ENCODE measurements around the gene NAA15. TPM values are rescaled to one million over a fixed set of nuclear protein-coding genes. Genes with fewer than 3 reads are reported as not detected.

The NAA15 gene
- total and polyA plus RNA-seq, 7 donors, result 17.2 to 53.7 (median 43.0) TPM

DNA sequence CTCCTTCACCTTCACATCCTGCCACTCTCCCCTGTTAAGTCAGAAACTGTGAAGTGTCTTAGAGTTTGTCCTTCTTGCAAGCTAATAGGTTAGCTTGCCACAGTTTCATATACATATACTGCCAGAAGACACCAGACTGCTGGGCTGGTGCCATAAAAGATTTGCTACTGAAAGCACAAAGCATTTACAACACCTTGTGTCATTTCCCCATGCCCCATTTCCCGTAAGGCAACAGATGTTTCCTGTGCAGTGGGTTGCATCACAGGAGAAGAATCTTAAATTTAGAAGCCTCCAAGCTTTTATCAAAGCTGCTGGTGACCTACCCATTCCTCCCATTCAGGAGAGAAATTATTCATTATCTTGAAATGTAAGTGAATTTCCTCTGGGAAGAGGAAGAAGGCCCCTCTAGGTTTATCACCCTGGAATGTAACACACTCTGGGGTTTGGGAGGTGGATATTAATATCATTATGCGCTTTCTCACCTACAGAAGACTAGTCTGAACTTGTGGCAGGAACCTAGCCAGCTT, 118.1 kb downstream of the NAA15 start:
- no peaks in the 10 kb centered on the region for H3K27me3 ChIP-seq (ENCODE audit: insufficient read depth in 3 of 3, low read length in 2 of 3)
- H3K36me3 ChIP-seq (ENCODE audit: insufficient read depth in 1 of 2, low read depth in 1 of 2), result no peaks in the 10 kb centered on the region
- TF ChIP-seq CTCF (IDR thresholded peaks at IDR 0.05), result no peak
- ATAC-seq (peak; percentile 11 to 64 (median 54)), DNase-seq (no peak)
- intact Hi-C loops (cut with DNase I), result loop anchor here (5.0 to 10.0 kb wide), 3 partner anchors 88 to 215 kb away; partner anchors contain the start of gene SETD7 (in 1 of the 2)
- WGBS, 3 donors, result 57 to 66% (median 64%) methylated on average over 2 of the region's 2 CpGs
- H3K9me3 ChIP-seq, result peaks cover 11% of the 10 kb centered on the region
- no peak overlapping the region for H3K4me3 ChIP-seq
- no peaks in the 10 kb centered on the region for H3K4me1 ChIP-seq
- H3K27ac ChIP-seq, result peak overlapping the region; percentile 6

- ATAC-seq, result no peak
- no peak overlapping the region for H3K4me3 ChIP-seq
- no peaks in the 10 kb centered on the region for H3K36me3 ChIP-seq (ENCODE audit: insufficient read depth in 1 of 2, low read depth in 1 of 2)
- intact Hi-C loops (cut with DNase I), result no loop called here
- H3K27me3 ChIP-seq (ENCODE audit: insufficient read depth in 3 of 3, low read length in 2 of 3), result no peaks in the 10 kb centered on the region
- TF ChIP-seq CTCF (IDR thresholded peaks at IDR 0.05), result no peak
- 93 to 98% (median 94%) methylated on average over 1 of the region's 1 CpG for WGBS, 3 donors
- H3K4me1 ChIP-seq, result no peaks in the 10 kb centered on the region
- no peak for DNase-seq
- H3K27ac ChIP-seq, result no peak overlapping the region
- peaks cover 11% of the 10 kb centered on the region for H3K9me3 ChIP-seq
Measured at GRCh38 chr4:139420652-139421051, 119.3 kb downstream of the NAA15 start.

GRCh38 chr4:139436122-139436521, 134.8 kb downstream of the NAA15 start:
- Histone ChIP-seq H3K4me3 (no peak overlapping the region), H3K9me3 (peaks cover 15% of the 10 kb centered on the region), H3K36me3 (ENCODE audit: insufficient read depth in 1 of 2, low read depth in 1 of 2) (peaks cover 0 to 3% of the 10 kb centered on the region in 2 donors), H3K4me1 (no peaks in the 10 kb centered on the region), H3K27me3 (ENCODE audit: insufficient read depth in 3 of 3, low read length in 2 of 3) (no peaks in the 10 kb centered on the region), H3K27ac (no peak overlapping the region)
- no peak for ATAC-seq
- intact Hi-C loops (cut with DNase I), result no loop called here
- WGBS, 3 donors, result 97 to 99% (median 97%) methylated on average over 23 of the region's 23 CpGs
- no peak for TF ChIP-seq CTCF (IDR thresholded peaks at IDR 0.05)
- no peak for DNase-seq

DNA sequence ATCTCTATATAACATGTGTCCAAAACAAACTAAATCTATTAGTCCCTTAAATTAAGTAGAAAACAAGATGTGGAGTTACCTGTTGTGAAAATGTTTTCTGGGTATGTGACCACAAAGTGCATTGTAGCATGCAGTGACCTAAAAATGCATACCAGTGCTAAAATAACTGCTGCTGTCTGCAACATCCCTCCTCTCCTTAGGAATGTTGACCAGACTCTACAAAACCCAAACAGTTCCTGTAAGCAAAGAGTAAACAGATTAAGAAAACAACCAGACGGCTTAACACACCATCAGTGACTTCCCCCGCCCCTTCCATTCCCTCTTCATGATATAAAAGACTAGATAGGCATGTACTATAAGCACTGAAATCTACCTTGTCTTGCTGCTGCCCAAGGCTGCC, 136.8 kb downstream of the NAA15 start:
- H3K4me3 ChIP-seq, result no peak overlapping the region
- H3K27ac ChIP-seq, result no peak overlapping the region
- DNase-seq (no peak), ATAC-seq (no peak)
- 89 to 93% (median 90%) methylated on average over 2 of the region's 2 CpGs for WGBS, 3 donors
- H3K9me3 ChIP-seq, result peaks cover 8% of the 10 kb centered on the region
- H3K4me1 ChIP-seq, result no peaks in the 10 kb centered on the region
- no peak for TF ChIP-seq CTCF (IDR thresholded peaks at IDR 0.05)
- peaks cover 0 to 3% of the 10 kb centered on the region in 2 donors for H3K36me3 ChIP-seq (ENCODE audit: insufficient read depth in 1 of 2, low read depth in 1 of 2)
- intact Hi-C loops (cut with DNase I), result no loop called here
- H3K27me3 ChIP-seq (ENCODE audit: insufficient read depth in 3 of 3, low read length in 2 of 3), result no peaks in the 10 kb centered on the region

DNA sequence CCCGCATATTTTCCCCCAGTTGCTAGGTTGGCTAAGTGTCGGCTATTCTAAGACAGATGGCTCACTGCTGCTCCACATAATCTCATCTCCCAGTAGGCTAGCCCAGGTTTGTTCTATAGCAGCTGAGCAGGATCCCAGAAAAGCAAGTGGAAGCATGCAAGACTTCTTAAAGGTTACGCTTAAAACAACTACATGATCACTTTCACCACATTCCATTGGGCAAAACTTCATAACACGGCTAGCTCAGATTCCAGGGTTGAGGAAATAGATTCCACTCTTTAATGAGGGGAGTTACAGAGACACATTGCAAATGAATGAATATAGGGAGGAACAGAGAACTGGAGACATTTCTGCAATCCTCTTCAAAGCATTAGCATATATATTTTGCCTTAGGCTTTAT, 139.7 kb downstream of the NAA15 start:
- 62 to 74% (median 66%) methylated on average over 4 of the region's 4 CpGs for WGBS, 3 donors
- peaks cover 0 to 3% of the 10 kb centered on the region in 2 donors for H3K36me3 ChIP-seq (ENCODE audit: insufficient read depth in 1 of 2, low read depth in 1 of 2)
- DNase-seq (no peak), ATAC-seq (no peak)
- H3K27me3 ChIP-seq (ENCODE audit: insufficient read depth in 3 of 3, low read length in 2 of 3), result no peaks in the 10 kb centered on the region
- intact Hi-C loops (cut with DNase I), result no loop called here
- peaks cover 8% of the 10 kb centered on the region for H3K9me3 ChIP-seq
- no peak overlapping the region for H3K4me3 ChIP-seq
- no peaks in the 10 kb centered on the region for H3K4me1 ChIP-seq
- no peak for TF ChIP-seq CTCF (IDR thresholded peaks at IDR 0.05)
- no peak overlapping the region for H3K27ac ChIP-seq

Data from psoas muscle (tissue), 8 donors.